Glomerular endothelial cell (primary cell): ENCODE results near the gene HNRNPH1. TPM values are rescaled to one million over a fixed set of nuclear protein-coding genes. Genes with fewer than 3 reads are reported as not detected.

Experiments
- DNase-seq: peaks from one replicate; pipeline ENCODE4 v3.0.0-alpha.2; 2011; ENCODE audit warnings: low read depth, low spot score; ENCODE audit errors: extremely low read depth
- total RNA-seq: library from RNA; depleted of rRNA; stranded (reverse); fragments of >200 nt; gene quantifications from 2 replicates; pipeline ENCODE4 v1.2.3, GENCODE V29; 2015

The HNRNPH1 gene
- total RNA-seq, 1 donor from 2014 or later, result 341 TPM

- no peak for DNase-seq
These were observed 653 bp upstream of the HNRNPH1 start for GRCh38 chr5:179623906-179624741.

- DNase-seq, result no peak
These were observed 1.8 kb downstream of the HNRNPH1 start for GRCh38 chr5:179621551-179622214.

DNA sequence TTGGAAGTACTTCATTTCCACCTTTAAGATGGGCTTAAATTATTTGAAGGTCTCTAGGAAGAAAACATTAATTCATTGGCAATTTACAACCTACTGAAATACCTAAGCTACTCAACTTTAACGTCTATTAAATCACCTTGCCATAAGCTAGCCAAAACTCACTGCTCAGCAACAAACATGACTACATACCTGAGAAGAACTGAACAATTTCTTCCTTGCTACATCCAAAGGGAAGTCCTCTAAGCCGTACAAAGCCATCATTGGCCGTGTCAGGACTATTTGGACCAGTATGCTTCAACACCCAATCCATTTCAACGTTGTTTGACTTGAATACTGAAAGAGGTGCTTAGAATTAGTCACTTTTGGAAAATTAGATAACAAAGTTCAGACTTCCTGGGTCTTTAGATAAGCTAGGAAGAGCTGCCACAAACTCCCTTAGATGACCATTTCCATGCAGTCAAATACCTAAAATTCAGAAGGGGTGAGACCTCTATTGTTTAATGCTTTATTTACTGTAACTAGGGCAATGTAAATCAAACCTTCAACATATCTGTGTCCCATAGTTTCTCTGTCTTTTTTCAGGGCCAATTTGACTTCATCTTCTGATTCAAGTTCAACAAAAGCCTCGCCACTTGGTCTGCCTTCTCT, 2.6 kb downstream of the HNRNPH1 start:
- DNase-seq, result no peak

DNA sequence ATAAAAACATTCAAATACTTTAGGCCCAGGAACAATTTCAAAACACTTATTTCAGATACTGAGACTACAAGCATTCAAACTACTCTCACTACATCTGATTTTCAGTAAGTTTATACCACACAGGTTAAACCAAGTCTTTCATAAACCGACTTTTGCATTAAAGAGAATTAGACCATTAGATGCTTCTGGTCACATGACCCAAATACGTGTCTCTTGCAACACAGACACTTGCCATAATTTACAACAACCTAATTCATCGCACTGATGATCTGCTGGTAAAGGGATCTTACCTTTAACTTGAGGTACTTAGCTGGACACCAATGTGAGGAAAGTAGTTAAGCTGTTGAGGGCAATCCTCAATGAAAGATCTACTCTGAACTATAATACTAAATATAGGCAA, 3.2 kb downstream of the HNRNPH1 start:
- DNase-seq, result no peak

GRCh38 chr5:179619776-179620175, 3.7 kb downstream of the HNRNPH1 start:
- no peak for DNase-seq

GRCh38 chr5:179618923-179619554, 4.4 kb downstream of the HNRNPH1 start:
- no peak for DNase-seq

DNA sequence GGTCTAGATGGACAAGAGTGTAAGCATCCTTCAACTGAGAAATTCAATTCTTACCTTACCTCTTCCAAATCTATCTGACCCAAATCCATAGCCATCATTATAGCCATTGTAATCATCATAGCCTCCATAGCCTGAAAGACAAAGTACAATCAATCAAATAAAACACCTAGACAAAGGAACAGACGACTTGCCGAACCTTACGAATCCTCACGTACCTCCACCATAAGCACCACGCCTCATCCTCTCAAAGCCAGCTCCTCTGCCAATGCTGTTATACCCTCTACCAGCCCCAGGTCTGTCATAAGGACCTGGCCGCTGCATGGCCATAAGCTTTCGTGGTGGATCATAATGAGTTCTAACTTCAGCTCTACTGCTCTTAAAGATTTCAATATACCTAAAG, 5.5 kb downstream of the HNRNPH1 start:
- no peak for DNase-seq

DNA sequence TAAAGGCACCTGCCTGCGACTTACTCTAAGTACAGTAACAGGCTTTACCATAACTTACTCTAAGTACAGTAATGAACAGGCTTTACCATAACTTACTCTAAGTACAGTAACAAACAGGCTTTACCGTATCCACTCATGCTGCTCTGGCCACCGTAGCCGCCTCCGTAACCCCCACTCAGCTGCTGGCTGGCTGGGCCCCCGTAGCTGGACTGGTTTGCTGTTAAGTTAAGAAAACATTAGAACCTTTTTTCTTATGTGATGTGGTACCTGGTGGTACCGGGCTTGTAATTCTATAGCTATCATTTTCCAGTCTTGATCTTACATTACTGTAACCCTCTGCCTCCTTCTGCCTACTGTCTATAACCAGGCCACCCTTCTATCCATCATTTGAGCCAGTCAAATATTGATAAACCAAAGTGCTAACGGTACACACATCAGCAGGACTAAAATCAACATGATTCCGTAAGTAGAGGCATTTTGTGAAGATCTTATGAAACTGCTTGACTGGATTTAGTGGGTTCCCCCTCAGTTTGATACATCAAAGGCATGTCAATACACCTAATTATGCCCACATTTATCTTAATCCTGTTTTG, 7.4 kb downstream of the HNRNPH1 start:
- no peak for DNase-seq

DNA sequence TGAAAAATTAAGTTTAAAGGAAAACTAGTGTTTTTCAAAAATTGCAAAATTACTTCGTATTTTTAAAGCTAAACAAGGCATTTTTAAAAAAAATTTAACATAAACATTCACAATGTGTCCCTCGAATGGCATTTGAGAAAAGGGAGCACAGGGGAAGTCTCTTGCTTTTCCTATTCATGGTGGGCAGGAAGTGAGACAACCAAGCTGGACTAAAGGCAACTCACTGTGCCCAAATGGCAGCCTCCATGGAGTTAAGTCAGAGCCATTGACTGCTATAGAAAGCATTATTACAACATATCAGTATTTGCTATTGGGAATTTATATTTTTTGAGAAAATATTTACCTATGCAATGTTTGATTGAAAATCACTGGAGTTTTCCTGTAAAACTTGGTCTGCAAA, 8.3 kb downstream of the HNRNPH1 start:
- no peak for DNase-seq

DNA sequence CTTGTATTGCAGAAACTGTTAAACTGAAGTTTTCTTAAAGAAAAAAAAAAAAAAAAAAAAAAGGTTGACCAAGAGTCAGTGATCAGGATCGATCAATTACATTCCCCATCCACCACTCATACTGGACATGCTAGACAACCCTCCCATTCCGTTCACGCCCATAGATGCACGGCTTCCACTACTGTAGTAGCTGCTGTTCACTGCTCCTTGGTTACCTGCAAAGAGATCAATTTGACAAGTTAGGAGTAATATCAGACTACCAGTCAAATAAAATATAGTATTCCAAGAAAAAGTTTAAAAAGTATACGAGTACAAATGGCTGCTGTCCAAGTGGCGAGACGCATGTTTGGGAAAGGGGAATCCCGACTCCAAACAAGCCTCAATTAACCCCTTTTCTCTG, 8.7 kb downstream of the HNRNPH1 start:
- no peak for DNase-seq

GRCh38 chr5:179613460-179614071, 9.9 kb downstream of the HNRNPH1 start:
- no peak for DNase-seq

DNA sequence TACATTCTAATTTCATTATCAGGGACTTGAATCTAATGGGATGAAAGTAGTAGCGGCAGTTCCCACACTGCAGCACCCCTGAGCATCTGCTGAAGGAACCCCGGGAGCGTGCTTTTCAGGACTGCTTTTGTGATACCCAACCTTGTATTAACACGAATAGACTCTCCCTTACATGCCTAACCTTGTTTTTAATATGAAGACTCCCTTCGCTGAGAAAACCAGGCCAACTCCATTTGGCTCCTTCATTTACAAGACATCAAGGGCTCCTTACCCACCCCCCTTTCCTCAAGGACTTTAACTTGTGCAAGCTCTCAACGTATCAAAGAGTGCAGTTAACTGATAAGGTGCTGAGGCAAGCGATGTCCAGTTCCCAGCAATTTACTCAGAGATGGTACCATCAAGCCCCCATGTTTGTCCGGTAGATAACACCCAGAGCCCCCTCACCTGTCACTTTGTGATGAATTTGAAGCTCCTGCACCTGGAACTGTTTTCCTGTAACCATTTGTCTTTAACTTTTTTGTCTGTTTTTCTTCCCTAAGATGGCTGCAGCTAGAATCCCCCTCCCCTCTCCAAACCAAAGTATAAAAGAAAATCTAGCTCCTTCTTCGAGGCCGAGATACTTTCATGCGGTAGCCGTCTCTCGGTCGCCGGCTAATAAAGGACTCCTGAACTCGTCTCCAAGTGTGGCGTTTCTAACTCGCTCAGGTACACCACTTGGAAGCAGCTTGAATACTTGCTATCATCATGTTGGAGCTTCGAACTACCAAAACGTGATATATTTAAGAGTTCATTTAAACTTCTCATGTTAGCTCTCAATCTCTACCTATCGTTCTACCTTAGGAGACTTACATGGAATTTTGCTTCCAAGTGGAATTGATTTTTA, 10.7 kb downstream of the HNRNPH1 start:
- DNase-seq, result no peak

GRCh38 chr5:179610903-179611265, 12.6 kb downstream of the HNRNPH1 start:
- DNase-seq, result no peak

DNA sequence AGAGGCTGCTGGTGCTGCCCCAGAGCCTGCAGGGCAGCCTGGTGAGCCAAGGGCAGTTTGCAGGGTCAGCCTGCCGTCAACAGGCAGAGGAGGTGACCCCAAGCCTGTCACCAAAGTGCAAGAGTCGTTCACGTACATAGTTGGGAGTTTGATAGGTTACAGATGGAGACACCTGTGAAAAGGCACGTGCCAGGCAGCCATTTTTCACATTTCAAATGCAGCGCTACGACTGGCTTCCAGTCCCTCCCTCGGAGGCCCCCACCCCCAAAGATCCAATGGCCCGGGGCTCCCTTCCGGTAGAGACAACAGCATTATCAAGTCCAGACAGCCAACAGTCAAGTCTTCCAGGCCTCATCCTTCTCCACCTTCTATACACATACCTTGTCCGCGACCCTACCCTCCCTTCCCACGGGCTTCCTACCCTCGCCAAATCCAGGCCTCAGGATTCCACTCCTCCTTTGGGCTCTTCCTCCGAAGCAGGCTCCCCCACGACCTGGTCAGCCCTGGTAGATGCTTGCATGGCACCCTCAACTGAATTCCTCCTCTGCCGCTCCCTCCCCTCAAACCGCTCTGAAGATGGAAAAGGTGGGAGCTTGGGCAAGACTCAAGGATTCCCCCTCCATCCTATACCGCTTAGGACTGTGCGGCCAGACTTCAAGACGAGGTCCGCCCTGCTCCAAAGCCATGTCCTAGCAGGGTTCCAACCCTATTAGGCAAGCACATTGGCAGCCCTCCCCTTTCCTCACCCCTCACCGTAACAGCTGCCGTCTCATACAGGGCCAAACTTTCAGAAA, 13.2 kb downstream of the HNRNPH1 start:
- no peak for DNase-seq

- no peak for DNase-seq
These were observed 13.7 kb downstream of the HNRNPH1 start for GRCh38 chr5:179609834-179610108.

DNA sequence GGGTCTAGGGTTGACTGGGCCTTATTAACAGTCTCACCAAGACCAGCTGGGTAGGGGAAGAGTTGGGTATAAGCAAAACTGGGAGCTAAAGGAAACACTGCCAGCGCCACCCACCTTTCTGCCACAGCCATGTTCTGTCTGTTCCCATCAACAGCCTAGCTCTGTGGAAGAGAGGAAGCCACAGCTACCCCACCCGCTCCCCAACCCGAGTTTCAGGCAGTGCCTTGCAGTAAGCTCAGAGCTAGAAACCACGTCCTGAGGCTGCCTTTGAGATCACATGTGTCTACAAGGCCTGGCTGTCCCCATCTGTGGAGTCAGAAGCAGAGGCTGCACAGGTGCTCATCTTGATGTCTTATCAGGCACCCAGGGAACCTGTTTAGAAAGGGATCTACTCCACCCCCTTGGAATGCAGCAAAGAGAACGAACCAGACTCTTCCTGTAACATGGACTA, 15.3 kb downstream of the HNRNPH1 start:
- no peak for DNase-seq

- no peak for DNase-seq
These were observed 16.1 kb downstream of the HNRNPH1 start for GRCh38 chr5:179607160-179607931.

- no peak for DNase-seq
These were observed 16.6 kb downstream of the HNRNPH1 start for GRCh38 chr5:179606910-179607159.
